HEK293 (cell line): ENCODE results near the gene NUP85.

Experiments used
- CTCF ChIP-seq: fragments of 450-650 bp; formaldehyde crosslinking; IDR thresholded peaks from 2 replicates; pipeline ENCODE4 v1.5.1; 2016; ENCODE audit warnings: missing biosample characterization, missing genetic modification characterization
- GLI4 ChIP-seq: fragments of 450-650 bp; formaldehyde crosslinking; IDR thresholded peaks from 2 replicates; pipeline ENCODE4 v1.5.1; 2016; ENCODE audit warnings: missing biosample characterization, missing genetic modification characterization
- MZF1 ChIP-seq: fragments of 450-650 bp; formaldehyde crosslinking; IDR thresholded peaks from 2 replicates; pipeline ENCODE4 v1.5.1; 2017; ENCODE audit warnings: missing biosample characterization, missing genetic modification characterization, borderline replicate concordance
- ZNF280D ChIP-seq: fragments of 450-650 bp; formaldehyde crosslinking; IDR thresholded peaks from 2 replicates; pipeline ENCODE4 v1.5.1; 2016; ENCODE audit warnings: missing biosample characterization, missing genetic modification characterization
- ZNF354C ChIP-seq: fragments of 450-650 bp; formaldehyde crosslinking; IDR thresholded peaks from 2 replicates; pipeline ENCODE4 v1.5.1; 2016; ENCODE audit warnings: missing biosample characterization, missing genetic modification characterization, low read depth, borderline replicate concordance
- TF ChIP-seq, protein P1 (sequence below): sonication (generic); formaldehyde crosslinking; IDR thresholded peaks from 2 replicates; pipeline ENCODE4 v1.8.1; 2022; ENCODE audit warnings: mild to moderate bottlenecking, moderate library complexity, missing genetic modification reagents

- TF ChIP-seq ZNF280D (tag by site-specific recombination) (no peak), ZNF354C (tag by site-specific recombination) (no peak), GLI4 (tag by site-specific recombination) (no peak), MZF1 (tag by site-specific recombination) (no peak), CTCF (no peak)
- TF ChIP-seq, protein P1, sequence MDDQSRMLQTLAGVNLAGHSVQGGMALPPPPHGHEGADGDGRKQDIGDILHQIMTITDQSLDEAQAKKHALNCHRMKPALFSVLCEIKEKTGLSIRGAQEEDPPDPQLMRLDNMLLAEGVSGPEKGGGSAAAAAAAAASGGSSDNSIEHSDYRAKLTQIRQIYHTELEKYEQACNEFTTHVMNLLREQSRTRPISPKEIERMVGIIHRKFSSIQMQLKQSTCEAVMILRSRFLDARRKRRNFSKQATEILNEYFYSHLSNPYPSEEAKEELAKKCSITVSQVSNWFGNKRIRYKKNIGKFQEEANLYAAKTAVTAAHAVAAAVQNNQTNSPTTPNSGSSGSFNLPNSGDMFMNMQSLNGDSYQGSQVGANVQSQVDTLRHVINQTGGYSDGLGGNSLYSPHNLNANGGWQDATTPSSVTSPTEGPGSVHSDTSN (CRISPR knock-in tag) = no peak
These were observed 2.7 kb downstream of the NUP85 start for GRCh38 chr17:75208161-75208560.
